GM21515 (cell line): Measurements from ENCODE around the gene TRIM7.
"Not testable (repeated sequence)": the region's sequence is repeated elsewhere in the genome, so short reads cannot be mapped to it uniquely, and the experiment has no call there.

Source experiments
- ATAC-seq: cut with Tn5 transposase; IDR thresholded peaks from one replicate; pipeline ENCODE4 v1.9.1; 2021; ENCODE audit not compliant: unreplicated experiment

The TRIM7 gene

GRCh38 chr5:181214249-181214648 is 9.3 kb upstream of the TRIM7 start:
- ATAC-seq: not testable (repeated sequence)

GRCh38 chr5:181212934-181213333 is 7.9 kb upstream of the TRIM7 start:
- ATAC-seq: no peak

- no peak for ATAC-seq
These were observed 7.1 kb upstream of the TRIM7 start for GRCh38 chr5:181212080-181212479.

GRCh38 chr5:181211208-181211607 is 6.2 kb upstream of the TRIM7 start:
- no peak for ATAC-seq

GRCh38 chr5:181210698-181211097 is 5.7 kb upstream of the TRIM7 start:
- not testable (repeated sequence) for ATAC-seq

GRCh38 chr5:181210148-181210547 is 5.2 kb upstream of the TRIM7 start:
- not testable (repeated sequence) for ATAC-seq

GRCh38 chr5:181209006-181209405 is 4.0 kb upstream of the TRIM7 start:
- not testable (repeated sequence) for ATAC-seq

- ATAC-seq: no peak
These were observed 2.9 kb upstream of the TRIM7 start for GRCh38 chr5:181207960-181208253.

- ATAC-seq: no peak
These were observed 2.4 kb upstream of the TRIM7 start for GRCh38 chr5:181207214-181207959.

- no peak for ATAC-seq
These were observed 1.0 kb upstream of the TRIM7 start for GRCh38 chr5:181205761-181206649.

- ATAC-seq: no peak
These were observed 727 bp downstream of the TRIM7 start for GRCh38 chr5:181204113-181204825.

GRCh38 chr5:181203777-181204112 is 1.3 kb downstream of the TRIM7 start:
- no peak for ATAC-seq

GRCh38 chr5:181203093-181203711 is 1.8 kb downstream of the TRIM7 start:
- ATAC-seq: no peak

- no peak for ATAC-seq
These were observed 4.2 kb downstream of the TRIM7 start for GRCh38 chr5:181200816-181201215.

GRCh38 chr5:181199881-181200638 is 4.9 kb downstream of the TRIM7 start:
- no peak for ATAC-seq

GRCh38 chr5:181198905-181199519 is 6.0 kb downstream of the TRIM7 start:
- no peak for ATAC-seq

- ATAC-seq: no peak
These were observed 6.8 kb downstream of the TRIM7 start for GRCh38 chr5:181198106-181198685.

- ATAC-seq: no peak
These were observed 7.6 kb downstream of the TRIM7 start for GRCh38 chr5:181197326-181197951.

GRCh38 chr5:181195249-181195761 is 9.7 kb downstream of the TRIM7 start:
- no peak for ATAC-seq
